HG03060 (cell line): ENCODE results near the gene HNRNPA3.
"Not testable (repeated sequence)": the region's sequence is repeated elsewhere in the genome, so short reads cannot be mapped to it uniquely, and the experiment has no call there.

Experiments used
- ATAC-seq: cut with Tn5 transposase; IDR thresholded peaks from one replicate; pipeline ENCODE4 v1.9.1; 2021; ENCODE audit warnings: low read depth, moderate number of reproducible peaks; ENCODE audit not compliant: unreplicated experiment

HNRNPA3 gene

DNA sequence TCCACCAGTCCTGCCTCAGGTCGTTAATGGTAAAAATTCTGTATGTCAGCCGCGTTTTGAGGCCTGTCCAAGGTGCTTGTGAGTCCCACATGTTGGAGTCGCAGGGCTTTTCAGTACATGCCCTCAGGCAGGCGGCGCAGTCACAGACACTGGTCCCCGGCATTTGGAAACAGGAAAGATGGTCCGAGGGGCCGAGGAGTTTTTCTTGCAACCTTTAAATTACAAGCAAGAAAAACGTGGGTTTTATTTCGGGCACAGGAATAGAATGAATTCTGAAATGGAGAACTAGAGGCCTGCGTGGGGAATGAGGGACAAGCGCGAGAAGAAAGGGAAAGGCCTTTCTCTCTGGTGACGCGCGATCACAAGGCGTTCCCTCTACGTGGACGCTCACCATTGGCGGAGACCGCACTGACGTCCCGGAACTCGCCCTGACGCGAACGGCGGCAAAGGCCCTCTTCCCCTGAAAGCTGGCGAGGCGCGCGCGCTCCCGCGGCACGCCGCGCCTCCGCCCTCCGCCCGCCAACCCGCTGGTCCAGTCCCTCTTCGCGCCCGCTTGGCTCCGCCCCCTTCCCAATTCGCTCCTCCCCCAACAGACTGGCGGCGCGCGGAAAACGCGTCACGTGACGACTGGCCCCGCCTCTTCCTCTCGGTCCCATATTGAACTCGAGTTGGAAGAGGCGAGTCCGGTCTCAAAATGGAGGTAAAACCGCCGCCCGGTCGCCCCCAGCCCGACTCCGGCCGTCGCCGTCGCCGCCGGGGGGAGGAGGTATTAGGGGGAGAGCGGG, at the start of gene HNRNPA3:
TSS of gene HNRNPA3 (plus strand) at position 689 of the 785 bp plus-strand sequence. CDS start at position 695, 6 bp downstream.
- peak; percentile 84 for ATAC-seq

DNA sequence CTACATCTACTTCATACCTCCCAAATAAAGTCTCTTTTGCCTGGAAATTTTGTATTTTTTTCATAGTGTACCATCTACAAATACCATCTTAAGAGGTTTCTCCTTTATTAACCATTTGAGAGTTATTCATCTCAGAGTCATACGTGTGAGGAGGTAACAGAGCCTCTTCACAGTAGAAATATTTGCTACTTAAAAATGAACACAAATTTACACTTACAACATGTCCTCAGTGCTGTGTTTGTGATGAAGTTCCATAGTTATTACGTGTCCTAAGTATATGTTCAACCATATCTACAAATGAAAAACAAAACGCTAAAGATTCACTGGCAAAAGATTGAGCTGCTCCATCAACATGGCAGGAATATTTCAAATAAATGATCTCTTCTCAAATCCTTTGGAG, 48.5 kb upstream of the HNRNPA3 start:
- no peak for ATAC-seq

DNA sequence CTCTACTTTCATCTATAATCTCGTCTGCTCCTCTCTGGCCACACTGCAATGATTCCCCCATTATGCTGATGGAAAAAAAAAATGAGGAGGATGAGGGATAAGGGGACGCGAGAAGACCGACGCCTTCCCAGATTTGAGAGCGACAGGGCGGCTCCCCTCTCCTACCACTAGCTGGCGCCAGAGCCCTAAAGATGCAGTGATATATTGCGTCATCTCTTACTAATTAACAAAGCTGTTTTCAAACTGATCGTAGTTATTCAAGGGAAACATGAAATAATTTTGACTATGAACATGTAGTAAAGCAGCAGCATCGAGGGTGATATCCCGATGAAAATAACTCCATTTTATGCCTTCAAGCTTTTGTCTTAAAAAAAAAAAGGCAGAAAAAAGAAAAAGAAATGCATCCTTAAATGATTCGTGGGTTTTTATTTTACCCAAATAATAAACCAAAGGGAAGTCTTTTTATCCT, 48.0 kb upstream of the HNRNPA3 start:
- peak; percentile 41 for ATAC-seq

DNA sequence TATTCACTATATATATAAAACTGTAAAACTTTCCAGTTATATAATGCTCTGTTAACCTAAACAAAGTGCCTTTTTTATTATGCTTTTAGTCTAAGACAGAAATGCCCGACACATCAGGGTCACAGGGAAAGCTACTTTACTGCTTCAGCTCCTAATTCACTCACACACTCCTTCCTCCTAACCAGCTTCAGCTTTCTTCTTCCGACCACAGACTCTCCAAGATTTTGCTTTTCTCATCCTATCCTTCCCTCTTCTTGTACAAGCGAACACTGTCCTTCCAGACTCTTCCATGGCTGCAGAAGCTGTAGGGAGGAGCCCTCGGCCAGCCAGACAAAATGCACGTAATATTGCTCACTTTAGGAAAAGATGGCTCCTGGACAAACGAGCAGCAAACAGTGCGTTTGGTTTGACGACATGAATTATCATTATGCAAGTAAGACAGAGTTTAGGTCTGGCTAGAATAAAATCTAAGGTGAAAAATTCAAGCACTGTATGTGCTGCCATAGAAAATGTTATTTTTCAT, 47.5 kb upstream of the HNRNPA3 start:
- no peak for ATAC-seq

DNA sequence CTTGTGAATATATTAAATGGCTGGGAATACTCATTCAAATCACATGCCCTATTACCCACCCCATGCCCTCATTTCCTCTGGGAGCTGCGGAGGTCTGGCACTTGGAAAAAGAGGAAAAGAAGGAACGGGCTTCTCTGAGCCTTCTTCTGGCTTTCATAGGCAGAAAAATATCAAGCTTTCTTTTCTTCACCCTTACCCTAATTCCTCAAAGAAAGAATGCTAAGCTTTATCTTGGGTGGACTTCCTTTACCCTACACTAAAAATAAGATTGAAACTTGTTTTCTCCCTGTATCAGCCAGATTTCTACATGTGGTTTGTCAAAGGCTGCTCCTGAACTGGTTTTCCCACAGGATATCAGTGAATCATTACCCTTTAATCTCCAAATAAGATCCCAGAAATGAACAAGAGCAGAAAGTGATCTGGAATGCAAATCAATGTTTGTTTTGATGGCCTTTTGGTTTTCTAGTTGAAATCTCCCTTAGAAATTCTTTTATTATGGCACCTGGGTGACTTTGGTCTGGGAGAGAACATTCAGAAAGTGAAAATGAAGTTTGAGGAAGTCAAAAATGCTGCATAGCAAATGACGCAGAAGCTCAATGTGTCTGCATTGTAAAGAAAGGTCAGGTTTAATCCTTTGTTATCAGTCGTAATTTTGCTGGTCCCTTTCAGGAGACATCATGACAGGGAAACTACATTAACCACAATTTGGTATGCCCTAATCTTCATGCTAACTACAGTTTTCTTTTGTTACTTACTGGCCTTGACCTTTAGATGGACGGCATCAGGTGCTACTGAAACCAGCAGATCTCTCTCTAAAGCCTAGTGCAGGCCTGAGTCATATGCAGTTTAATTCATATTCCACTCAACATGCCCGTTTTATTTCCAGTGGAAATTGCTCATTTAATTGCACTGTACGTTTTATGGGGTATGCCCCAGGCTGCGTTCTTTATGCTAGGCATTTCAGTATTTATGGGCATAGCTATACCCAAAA, 46.6 kb upstream of the HNRNPA3 start:
- ATAC-seq = peak; percentile 41

DNA sequence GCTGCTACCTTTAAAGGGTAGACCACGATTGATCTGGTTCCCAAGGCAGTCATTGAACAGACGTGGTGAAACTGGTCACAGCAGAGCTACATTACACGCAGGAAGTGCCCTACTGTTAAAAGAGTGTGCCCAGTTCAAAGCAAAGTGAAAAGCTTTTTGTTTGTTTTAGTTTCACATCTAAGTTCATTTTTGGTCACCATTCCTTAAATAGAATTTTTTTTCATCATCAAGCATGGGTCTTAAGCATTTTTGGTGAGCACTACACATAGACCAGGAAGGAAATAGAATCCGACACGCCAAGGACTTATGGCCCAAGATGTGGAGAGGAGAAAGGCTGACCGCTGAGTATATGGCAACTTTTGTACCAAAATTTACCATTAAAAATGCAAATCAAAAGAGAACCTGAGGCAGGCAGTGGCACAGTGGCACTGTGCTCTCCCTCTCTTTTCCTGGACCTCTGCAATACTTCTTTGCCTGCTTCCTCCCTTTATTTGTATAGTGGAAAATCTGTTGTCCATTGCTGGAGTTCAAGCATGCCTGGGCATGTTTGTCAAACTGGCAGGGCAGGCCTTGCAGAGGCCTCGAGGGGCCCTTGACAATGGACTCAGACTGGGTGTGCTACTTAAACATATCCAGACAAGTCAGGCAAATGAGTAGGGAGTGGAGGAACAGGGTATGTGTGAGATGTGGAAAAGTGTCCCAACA, 42.6 kb upstream of the HNRNPA3 start:
- peak; percentile 66 for ATAC-seq

DNA sequence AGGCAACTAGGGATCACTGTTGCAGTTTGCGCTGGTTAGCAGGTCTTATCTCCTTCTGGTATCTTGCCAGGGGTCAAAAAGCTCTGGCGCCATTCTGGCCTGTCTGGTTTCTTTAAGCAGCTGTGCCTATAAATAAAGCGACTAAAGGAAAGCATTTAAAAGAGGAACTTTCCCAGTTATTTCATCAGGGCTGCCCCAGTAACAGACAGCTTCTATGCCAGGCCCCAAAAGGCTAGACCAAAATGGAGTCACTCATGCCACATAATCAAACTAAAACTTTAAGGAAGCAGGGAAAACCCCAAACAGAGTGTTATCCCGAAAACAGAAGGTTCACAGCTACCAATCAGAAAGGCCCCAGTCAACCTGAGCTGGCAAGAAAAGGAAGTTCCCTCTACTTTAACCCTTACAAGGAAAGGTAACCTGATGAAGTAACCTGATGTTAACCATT, 41.2 kb upstream of the HNRNPA3 start:
- no peak for ATAC-seq

DNA sequence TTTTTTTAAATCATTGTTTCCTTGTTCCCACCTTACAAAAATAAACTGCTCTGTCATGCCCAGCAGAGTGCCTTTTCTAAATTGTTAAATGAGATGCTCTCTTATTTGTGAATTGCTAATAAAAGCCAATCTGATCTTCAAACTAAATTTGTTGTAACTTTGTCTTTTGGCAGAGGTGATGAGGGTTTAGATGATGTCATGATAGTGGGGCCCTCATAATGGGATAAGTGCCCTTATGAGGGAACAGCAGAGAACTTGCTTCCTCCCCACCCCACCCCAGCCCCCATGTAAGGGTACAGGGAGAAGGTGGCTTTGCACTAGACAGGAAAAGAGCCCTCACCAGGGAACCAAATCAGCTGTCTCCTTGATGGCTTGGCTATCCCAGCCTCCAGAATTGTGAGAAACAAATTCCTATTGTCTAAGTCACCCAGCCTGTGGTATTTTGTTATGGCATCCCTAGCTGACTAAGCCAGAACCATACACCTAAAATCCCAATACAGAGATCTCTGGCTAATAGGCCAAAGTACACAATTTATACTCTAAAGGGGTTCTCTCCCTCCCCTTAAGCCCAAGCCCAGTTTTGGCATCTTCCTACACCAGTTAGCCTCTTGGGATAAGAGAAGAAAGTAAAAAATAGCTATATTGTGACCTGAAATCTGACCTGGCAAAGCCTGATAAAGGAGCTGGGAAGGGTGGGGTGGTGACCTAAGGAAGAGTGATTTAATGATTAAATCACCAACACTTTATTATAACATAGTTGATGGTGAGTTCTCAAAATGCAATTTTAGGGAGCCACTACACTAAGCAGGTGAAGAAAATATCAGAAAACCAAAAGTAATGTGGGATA, 40.3 kb upstream of the HNRNPA3 start:
- ATAC-seq = no peak

DNA sequence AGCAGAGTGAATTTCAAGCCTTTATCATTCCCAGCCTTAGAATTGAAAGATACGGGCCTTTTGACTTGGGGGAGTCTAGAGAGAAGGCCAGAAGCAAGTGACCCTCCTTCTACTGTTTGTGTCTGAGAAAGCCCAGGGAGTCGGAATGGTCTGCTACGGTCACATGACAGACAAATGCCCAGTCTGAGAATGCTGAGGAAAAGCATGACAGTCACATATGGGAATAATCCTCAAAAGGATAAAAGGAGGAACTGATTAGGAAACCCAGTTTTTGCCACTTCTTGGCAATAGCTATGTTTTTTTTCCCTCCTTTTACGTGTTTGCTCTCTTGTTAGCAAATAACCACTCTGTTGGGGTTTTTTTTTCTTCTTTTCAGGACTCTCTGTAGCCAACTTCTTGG, 38.1 kb upstream of the HNRNPA3 start:
- ATAC-seq = no peak

DNA sequence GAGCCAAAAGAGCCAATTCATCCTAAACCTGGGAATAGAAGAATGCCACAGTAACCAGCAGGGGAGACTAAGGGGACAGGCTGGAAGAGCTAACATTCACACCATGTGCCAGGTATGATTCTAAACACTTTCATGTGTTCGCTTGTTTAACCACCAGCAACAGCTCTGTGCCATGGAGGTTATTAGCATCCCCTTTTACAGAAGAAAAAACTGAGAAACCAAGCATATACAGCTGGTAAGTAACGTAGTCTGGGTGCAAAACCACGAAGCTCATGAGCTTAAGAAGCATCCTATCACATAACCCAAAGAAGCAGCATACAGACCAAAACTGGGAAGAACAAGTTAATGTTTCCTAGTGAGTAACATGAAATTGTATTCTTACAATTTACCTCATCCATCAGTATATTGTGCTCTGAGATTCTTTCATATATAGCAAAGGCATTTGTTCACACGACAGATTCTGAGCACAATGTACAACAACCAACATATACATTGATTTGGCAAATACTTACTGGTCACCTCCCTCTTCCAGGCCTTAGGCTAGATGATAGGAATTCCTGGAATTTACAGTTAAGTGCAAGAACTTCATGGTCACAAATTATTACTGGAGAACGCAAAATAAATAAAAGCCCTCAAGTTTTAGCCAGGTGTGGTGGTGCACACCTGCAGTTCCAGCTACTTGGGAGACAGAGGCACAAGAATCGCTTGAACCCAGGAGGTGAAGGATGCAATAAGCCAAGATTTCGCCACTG, 36.5 kb upstream of the HNRNPA3 start:
- no peak for ATAC-seq

DNA sequence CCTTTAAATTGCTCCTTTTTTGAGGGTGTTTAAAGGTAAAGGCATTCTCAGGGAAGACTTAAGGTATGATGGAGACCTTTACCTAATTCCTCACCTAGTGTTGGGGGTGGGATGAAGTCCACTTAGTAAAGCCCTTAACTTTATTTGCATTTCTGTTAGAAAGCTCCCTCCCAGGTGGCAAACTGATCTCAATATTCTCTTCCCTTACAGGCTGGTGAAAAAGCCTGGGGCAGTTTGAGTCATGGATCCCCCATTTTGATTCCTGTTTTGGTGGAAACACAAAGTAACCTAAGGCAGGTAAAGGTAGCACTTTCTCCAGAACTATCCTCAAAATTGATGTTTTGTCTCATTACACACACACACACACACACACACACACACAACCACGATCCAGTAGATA, 33.8 kb upstream of the HNRNPA3 start:
- no peak for ATAC-seq

DNA sequence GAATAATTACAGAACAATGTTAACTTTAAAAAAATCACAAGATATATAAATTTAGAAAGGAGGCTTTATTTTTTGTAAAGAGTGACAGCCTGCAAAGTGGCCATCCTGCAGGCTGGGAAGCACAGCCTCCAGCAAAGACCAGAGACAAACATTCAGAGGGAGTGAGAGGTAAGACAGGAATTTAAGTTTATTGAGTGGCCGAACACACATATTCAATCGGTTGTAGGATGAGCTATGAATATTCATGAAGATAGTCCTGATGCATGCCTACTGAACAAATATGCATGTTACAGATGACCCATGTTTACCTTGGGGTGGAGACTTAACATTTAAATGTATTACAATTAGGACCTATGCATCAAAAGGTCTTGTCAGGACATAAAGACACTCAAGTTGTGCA, 33.4 kb upstream of the HNRNPA3 start:
- no peak for ATAC-seq

DNA sequence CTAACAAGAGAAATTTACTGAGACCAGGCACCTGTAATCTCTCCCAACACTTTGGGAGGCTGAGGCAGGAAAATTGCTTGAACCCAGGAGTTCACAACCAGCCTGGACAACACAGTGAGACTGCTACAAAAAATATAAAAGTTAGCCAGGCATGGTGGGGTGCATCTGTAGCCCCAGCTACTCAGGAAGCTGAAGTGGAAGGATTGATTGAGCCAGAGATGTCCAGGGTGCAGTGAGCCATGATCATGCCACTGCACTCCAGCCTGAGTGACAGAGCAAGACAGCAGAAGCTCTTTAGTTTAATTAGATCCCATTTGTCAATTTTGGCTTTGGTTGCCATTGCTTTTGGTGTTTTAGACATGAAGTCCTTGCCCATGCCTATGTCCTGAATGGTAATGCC, 32.9 kb upstream of the HNRNPA3 start:
- ATAC-seq = not testable (repeated sequence)

DNA sequence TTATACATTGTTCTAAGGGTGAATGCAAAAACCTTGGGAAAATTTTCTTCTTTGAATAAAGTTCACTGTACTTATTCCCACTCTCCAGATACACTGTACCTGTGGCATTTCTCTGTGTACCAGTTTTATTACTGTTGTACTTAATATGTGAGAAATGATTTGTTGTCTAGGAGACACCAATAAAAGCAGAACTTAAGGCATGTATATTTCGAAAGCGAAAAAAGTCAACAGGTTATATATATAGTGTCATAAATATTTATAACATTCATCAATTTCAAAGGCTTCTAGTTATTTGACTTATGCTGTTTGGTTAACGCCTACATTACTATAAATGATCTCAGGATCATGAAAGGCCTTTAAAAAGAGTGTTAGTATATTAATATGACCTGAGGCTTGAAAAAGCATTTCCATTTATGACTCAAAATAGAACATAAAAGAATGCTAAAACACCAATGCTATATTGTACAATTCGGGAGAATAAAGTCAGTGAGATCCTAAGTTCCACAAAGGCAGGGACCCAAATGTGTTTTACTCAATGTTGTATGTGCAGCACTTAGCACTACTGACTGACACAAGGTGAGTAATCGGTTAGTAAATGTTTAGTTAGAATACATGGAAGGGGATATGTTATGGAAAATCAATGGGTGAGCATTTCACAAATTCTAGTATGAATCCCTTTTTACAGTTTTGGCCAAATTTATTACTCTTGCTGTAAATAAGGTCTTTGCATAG, 32.2 kb upstream of the HNRNPA3 start:
- no peak for ATAC-seq

DNA sequence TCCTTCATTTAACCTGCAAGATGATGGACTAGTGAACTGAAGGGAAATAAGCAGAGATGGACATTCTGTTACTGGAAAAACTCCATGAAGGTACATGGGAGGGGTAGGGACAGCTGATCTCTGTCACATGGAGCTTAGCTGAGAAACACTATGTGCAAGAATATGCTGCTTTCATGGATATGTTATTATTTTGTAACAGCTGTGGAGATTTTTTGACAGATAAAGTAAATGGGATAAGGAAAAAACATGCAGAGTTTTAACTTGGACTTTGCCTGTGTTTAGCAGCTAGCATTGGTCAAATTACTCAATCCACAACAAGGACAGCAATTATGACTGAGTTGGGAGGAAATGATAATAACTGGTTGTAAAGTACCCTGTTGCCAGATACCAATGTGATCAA, 28.7 kb upstream of the HNRNPA3 start:
- no peak for ATAC-seq

DNA sequence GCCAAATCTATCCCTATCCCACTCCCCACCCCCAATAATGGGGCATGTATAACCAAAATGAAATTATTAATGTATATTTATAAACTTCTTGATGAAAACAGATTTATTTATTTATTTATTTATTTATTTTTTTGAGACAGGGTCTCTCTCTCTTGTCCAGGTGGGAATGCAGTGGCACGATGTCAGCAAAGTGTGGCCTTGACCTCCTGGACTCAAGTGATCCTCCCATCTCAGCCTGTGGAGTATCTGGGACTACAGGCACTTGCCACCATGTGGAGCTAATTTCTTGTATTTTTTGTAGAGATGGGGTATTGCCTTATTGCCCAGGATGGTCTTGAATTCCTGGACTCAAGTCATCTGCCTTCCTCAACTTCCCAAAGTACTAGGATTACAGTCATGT, 28.0 kb upstream of the HNRNPA3 start:
- ATAC-seq = no peak

DNA sequence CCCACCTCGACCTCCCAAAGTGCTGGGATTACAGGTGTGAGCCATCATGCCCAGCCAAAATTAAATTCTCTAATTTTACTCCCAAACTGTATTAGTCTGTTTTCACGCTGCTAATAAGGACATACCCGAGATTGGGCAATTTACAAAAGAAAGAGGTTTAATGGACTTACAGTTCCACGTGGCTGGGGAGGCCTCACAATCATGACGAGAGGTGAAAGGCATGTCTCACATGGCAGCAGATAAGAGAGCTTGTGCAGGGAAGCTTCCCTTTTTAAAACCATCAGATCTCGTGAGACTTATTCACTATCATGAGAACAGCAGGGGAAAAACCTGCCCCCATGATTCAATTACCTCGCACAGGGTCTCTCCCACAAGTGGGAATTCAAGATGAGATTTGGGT, 26.6 kb upstream of the HNRNPA3 start:
- not testable (repeated sequence) for ATAC-seq

DNA sequence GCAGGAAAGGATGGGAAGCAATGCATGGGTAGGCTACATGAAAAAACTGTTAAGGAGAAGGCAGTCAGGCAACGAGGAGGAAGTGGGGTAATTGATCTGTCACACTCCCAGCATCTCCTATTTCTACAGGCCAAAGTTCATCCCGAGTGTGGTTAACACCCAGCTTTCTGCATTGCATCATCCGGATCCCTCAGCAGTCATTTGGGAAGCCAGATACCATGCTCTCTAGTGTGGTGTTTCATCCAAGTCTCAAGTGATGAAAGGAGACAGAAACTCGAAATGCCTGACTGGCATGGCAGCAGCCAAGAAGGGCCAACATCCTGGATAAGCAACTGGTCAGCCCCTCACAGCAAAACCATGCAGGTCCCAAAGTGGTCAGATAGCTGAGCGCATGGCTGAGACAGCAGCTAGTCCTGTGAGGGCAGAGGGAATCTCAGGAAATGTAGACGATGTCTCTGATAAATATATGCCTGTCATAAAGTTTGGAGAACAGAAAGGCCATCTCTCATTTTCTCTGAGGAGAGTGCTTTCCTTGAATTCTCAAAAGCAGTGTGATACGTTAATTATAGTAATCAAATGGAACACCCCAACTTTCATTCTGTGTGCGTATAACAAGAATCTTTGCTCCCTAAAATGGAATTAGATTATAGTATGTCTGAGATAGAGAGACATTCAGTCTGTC, 24.8 kb upstream of the HNRNPA3 start:
- ATAC-seq = no peak
